ENCODE results near the gene UBA1.

DNA sequence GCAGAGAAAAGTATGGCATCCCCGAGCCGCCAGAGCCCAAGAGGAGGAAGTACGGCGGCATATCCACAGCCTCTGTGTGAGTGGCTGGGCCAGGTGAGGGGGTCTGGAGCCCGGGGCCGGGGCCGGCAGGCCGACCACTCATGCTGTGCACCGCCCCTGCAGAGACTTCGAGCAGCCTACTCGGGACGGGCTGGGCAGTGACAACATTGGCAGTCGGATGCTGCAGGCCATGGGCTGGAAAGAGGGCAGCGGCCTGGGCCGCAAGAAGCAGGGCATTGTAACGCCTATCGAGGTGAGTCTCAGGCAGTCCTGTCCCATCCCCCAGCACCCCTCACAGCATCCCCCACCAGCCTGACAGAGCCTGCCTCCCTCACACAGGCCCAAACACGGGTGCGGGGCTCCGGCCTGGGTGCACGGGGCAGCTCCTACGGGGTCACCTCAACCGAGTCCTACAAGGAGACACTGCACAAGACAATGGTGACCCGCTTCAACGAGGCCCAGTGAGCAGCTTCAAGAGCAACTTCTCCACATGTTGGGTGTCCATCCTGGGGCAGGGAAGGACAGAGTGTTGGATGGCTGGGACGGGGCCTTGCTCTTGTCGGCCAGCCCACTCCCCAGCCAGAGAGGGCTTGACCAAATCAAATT, 7.4 kb upstream of the UBA1 start:
- TF ChIP-seq, protein P1, sequence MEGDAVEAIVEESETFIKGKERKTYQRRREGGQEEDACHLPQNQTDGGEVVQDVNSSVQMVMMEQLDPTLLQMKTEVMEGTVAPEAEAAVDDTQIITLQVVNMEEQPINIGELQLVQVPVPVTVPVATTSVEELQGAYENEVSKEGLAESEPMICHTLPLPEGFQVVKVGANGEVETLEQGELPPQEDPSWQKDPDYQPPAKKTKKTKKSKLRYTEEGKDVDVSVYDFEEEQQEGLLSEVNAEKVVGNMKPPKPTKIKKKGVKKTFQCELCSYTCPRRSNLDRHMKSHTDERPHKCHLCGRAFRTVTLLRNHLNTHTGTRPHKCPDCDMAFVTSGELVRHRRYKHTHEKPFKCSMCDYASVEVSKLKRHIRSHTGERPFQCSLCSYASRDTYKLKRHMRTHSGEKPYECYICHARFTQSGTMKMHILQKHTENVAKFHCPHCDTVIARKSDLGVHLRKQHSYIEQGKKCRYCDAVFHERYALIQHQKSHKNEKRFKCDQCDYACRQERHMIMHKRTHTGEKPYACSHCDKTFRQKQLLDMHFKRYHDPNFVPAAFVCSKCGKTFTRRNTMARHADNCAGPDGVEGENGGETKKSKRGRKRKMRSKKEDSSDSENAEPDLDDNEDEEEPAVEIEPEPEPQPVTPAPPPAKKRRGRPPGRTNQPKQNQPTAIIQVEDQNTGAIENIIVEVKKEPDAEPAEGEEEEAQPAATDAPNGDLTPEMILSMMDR (conservative IDR thresholded peaks at IDR 0.05; ENCODE audit: low read length), result no peak
- no peak for TF ChIP-seq EZH2phosphoT487 (IDR thresholded peaks at IDR 0.05; ENCODE audit: borderline replicate concordance)
